H9 (cell line): Measurements from ENCODE around the gene KRT85. TPM values are rescaled to one million over a fixed set of nuclear protein-coding genes. Genes with fewer than 3 reads are reported as not detected.

Experiments
- DNase-seq: peaks from one replicate; pipeline ENCODE4 v3.0.0-alpha.2; 2017
- H2AFZ ChIP-seq: one replicate; pipeline ENCODE4 v1.6.1; 2013; ENCODE audit warnings: mild to moderate bottlenecking, low read length, control low read depth, moderate library complexity
- H2AK5ac ChIP-seq: 2 replicates; pipeline ENCODE4 v1.6.1; 2013; ENCODE audit warnings: low read length, control low read depth, mixed read lengths; ENCODE audit not compliant: insufficient read length
- H2BK120ac ChIP-seq: one replicate; pipeline ENCODE4 v1.6.1; 2013; ENCODE audit warnings: low read depth, mild to moderate bottlenecking, low read length, control low read depth, inconsistent platforms; ENCODE audit not compliant: poor library complexity, severe bottlenecking
- H2BK12ac ChIP-seq: 2 replicates; pipeline ENCODE4 v1.6.1; 2013; ENCODE audit warnings: low read length, control low read depth, mixed read lengths, low read depth; ENCODE audit not compliant: insufficient read length
- H2BK15ac ChIP-seq: 2 replicates; pipeline ENCODE4 v1.6.1; 2013; ENCODE audit warnings: low read depth, low read length, control low read depth
- H2BK20ac ChIP-seq: one replicate; pipeline ENCODE4 v1.6.1; 2013; ENCODE audit warnings: low read depth, mild to moderate bottlenecking, low read length, control low read depth, inconsistent platforms; ENCODE audit not compliant: poor library complexity, severe bottlenecking
- H2BK5ac ChIP-seq: 2 replicates; pipeline ENCODE4 v1.6.1; 2013; ENCODE audit warnings: low read length, control low read depth, mixed read lengths; ENCODE audit not compliant: insufficient read length
- H3K14ac ChIP-seq: 2 replicates; pipeline ENCODE4 v1.6.1; 2013; ENCODE audit warnings: low read length, control low read depth; ENCODE audit not compliant: insufficient read depth
- H3K18ac ChIP-seq: 2 replicates; pipeline ENCODE4 v1.6.1; 2013; ENCODE audit warnings: low read depth, mild to moderate bottlenecking, mixed read lengths, low read length, control low read depth; ENCODE audit not compliant: insufficient read length
- H3K23ac ChIP-seq: 2 replicates; pipeline ENCODE4 v1.6.1; 2013; ENCODE audit warnings: low read length, control low read depth, mixed read lengths, low read depth; ENCODE audit not compliant: insufficient read length
- H3K23me2 ChIP-seq: 2 replicates; pipeline ENCODE4 v1.6.1; 2013; ENCODE audit warnings: low read depth, mild to moderate bottlenecking, mixed read lengths, low read length, control low read depth; ENCODE audit not compliant: insufficient read length, poor library complexity, severe bottlenecking
- H3K27ac ChIP-seq: 2 replicates; pipeline ENCODE4 v1.5.1; 2013; ENCODE audit warnings: low read length, control low read depth, mixed read lengths, low read depth; ENCODE audit not compliant: insufficient read length
- H3K27me3 ChIP-seq: 2 replicates; pipeline ENCODE4 v1.6.1; 2013; ENCODE audit warnings: low read length, control low read depth, inconsistent platforms; ENCODE audit not compliant: insufficient read depth
- H3K4ac ChIP-seq: 2 replicates; pipeline ENCODE4 v1.6.1; 2013; ENCODE audit warnings: low read depth, mild to moderate bottlenecking, control low read depth, inconsistent platforms, low read length, moderate library complexity
- H3K4me1 ChIP-seq: 2 replicates; pipeline ENCODE4 v1.6.1; 2013; ENCODE audit warnings: low read length, control low read depth, inconsistent platforms; ENCODE audit not compliant: insufficient read depth
- H3K4me2 ChIP-seq: 2 replicates; pipeline ENCODE4 v1.6.1; 2013; ENCODE audit warnings: low read length, control low read depth, mixed read lengths; ENCODE audit not compliant: insufficient read length, insufficient read depth
- H3K56ac ChIP-seq: 2 replicates; pipeline ENCODE4 v1.6.1; 2013; ENCODE audit warnings: low read depth, mild to moderate bottlenecking, mixed read lengths, low read length, control low read depth; ENCODE audit not compliant: insufficient read length
- H3K79me1 ChIP-seq: 2 replicates; pipeline ENCODE4 v1.6.1; 2013; ENCODE audit warnings: low read depth, mild to moderate bottlenecking, moderate library complexity, low read length, control low read depth, inconsistent platforms; ENCODE audit not compliant: insufficient read depth, poor library complexity, severe bottlenecking
- H3K79me2 ChIP-seq: 2 replicates; pipeline ENCODE4 v1.6.1; 2013; ENCODE audit warnings: low read length, control low read depth, inconsistent platforms; ENCODE audit not compliant: insufficient read depth
- H3K9ac ChIP-seq: 2 replicates; pipeline ENCODE4 v1.6.1; 2013; ENCODE audit warnings: low read length, control low read depth, mixed read lengths; ENCODE audit not compliant: insufficient read length; ENCODE audit errors: extremely low read depth
- H3K9me3 ChIP-seq: one replicate; pipeline ENCODE4 v1.6.1; 2013; ENCODE audit warnings: low read depth, low read length, inconsistent platforms; ENCODE audit not compliant: control insufficient read depth
- H3T11ph ChIP-seq: one replicate; pipeline ENCODE4 v1.6.1; 2013; ENCODE audit warnings: mild to moderate bottlenecking, low read length, control low read depth, inconsistent platforms
- H4K20me1 ChIP-seq: one replicate; pipeline ENCODE4 v1.6.1; 2013; ENCODE audit not compliant: control insufficient read depth, insufficient read length, insufficient read depth
- H4K5ac ChIP-seq: 2 replicates; pipeline ENCODE4 v1.6.1; 2013; ENCODE audit warnings: low read depth, mild to moderate bottlenecking, mixed read lengths, low read length, control low read depth; ENCODE audit not compliant: insufficient read length
- H4K8ac ChIP-seq: replicated peaks from 2 replicates; pipeline ENCODE4 v1.6.1; 2013; ENCODE audit warnings: low read length, control low read depth, mixed read lengths, low read depth; ENCODE audit not compliant: insufficient read length
- H4K91ac ChIP-seq: 2 replicates; pipeline ENCODE4 v1.6.1; 2013; ENCODE audit warnings: low read depth, mild to moderate bottlenecking, moderate library complexity, mixed read lengths, low read length, control low read depth; ENCODE audit not compliant: insufficient read length
- H3K27ac Mint-ChIP-seq, 3 experiments: 2 replicates in 2 of 3; 3 replicates in 1 of 3; pipeline ENCODE4 v1.8.0; 2020 to 2021; ENCODE audit warnings: mixed read lengths in 3 of 3, mild to moderate bottlenecking in 1 of 3, moderate library complexity in 1 of 3
- H3K27me3 Mint-ChIP-seq: 2 replicates; pipeline ENCODE4 v1.8.0; 2021; ENCODE audit warnings: low read depth, mild to moderate bottlenecking, moderate library complexity, mixed read lengths
- H3K36me3 Mint-ChIP-seq, 3 experiments: 2 replicates in 2 of 3; 3 replicates in 1 of 3; pipeline ENCODE4 v1.8.0; 2020 to 2021; ENCODE audit warnings: low read depth in 3 of 3, mixed read lengths in 3 of 3; ENCODE audit not compliant: insufficient read depth in 1 of 3
- H3K4me1 Mint-ChIP-seq, 2 experiments: 2 replicates each; pipeline ENCODE4 v1.8.0; 2020; ENCODE audit warnings: mixed read lengths in 2 of 2
- H3K4me3 Mint-ChIP-seq, 2 experiments: 2 replicates in 1 of 2; 3 replicates in 1 of 2; pipeline ENCODE4 v1.8.0; 2020 to 2021; ENCODE audit warnings: mild to moderate bottlenecking in 2 of 2, mixed read lengths in 2 of 2, moderate library complexity in 1 of 2
- H3K9me3 Mint-ChIP-seq, 2 experiments: 2 replicates in 1 of 2; 3 replicates in 1 of 2; pipeline ENCODE4 v1.8.0; 2020; ENCODE audit warnings: mild to moderate bottlenecking in 2 of 2, mixed read lengths in 2 of 2, moderate library complexity in 1 of 2
- CTCF ChIP-seq: fragments of 200-600 bp; sonication (generic); conservative IDR thresholded peaks from 3 replicates; pipeline ENCODE4 v1.8.0; 2021; ENCODE audit warnings: antibody characterized with exemption, mild to moderate bottlenecking
- WGBS: extraction: QIAGEN DNeasy Blood & Tissue Kit; methylation state at CpG from one replicate; pipeline ENCODE4 v1.1.7; 2013; ENCODE audit warnings: missing lambda C conversion rate, low lambda C conversion rate, mixed read lengths; ENCODE audit not compliant: insufficient read length; ENCODE audit errors: extremely low coverage; 5-methylcytosine and 5-hydroxymethylcytosine counted together
- total RNA-seq: library from RNA; stranded (reverse); gene quantifications from 2 replicates; pipeline ENCODE4 v1.2.1, GENCODE V29; 2021

KRT85 gene
- total RNA-seq, 1 experiment from 2014 or later, result not detected

- Histone ChIP-seq H3K4me1 (0 out of 2 replicates have a peak, but pooled peaks cover 2% of the 10 kb centered on the region), H4K91ac (no peak overlapping the region), H3K4me2 (no peak overlapping the region), H3K9ac (no peak overlapping the region), H2BK20ac (no peak overlapping the region), H3K79me2 (no peaks in the 10 kb centered on the region), H4K5ac (no peak overlapping the region), H3K56ac (no peak overlapping the region), H3K23ac (no peak overlapping the region), H3K27me3 (no peaks in the 10 kb centered on the region), H3K9me3 (no peaks in the 10 kb centered on the region), H3K23me2 (no peaks in the 10 kb centered on the region), H3K27ac (no peak overlapping the region), H3K14ac (no peak overlapping the region), H4K20me1 (no peaks in the 10 kb centered on the region), H2BK120ac (no peak overlapping the region), H2BK12ac (no peak overlapping the region), H2AFZ (no peak overlapping the region), H2AK5ac (no peak overlapping the region), H3K79me1 (no peaks in the 10 kb centered on the region), H4K8ac (no peak overlapping the region), H2BK15ac (no peak overlapping the region), H3K4ac (no peak overlapping the region), H3K18ac (no peak overlapping the region), H2BK5ac (no peak overlapping the region), H3T11ph (no peak overlapping the region)
- Mint-ChIP-seq H3K4me1 (peaks cover 13 to 16% of the 10 kb centered on the region in 2 experiments), H3K4me3 (no peak overlapping the region), H3K27me3 (peaks cover 5% of the 10 kb centered on the region), H3K36me3 (no peaks in the 10 kb centered on the region), H3K9me3 (no peaks in the 10 kb centered on the region), H3K27ac (no peak overlapping the region)
- no peak for TF ChIP-seq CTCF
- WGBS, result no CpG with 5 or more reads among the region's 1 CpG
- DNase-seq, result no peak
Measured at GRCh38 chr12:52331039-52331438, 36.2 kb downstream of the KRT85 start.
